Esophagus squamous epithelium (tissue), 4 donors: Measurements from ENCODE around the gene GOT2.

Experiments
- POLR2A ChIP-seq, 4 donors: fragments of 450-650 bp; IDR thresholded peaks; one replicate each; pipeline ENCODE4 v1.6.1; 2017; ENCODE audit warnings: antibody characterized with exemption in 4 of 4, mild to moderate bottlenecking in 4 of 4, moderate library complexity in 3 of 4
- TF ChIP-seq, protein P1 (sequence below), 6 experiments: fragments of 450-650 bp in 4 of 6; fragments of 200-600 bp in 2 of 6; sonication (generic) in 2 of 6; IDR thresholded peaks; one replicate each; pipeline ENCODE4 v1.5.1; 2016 to 2019; ENCODE audit warnings: antibody characterized with exemption in 6 of 6, mild to moderate bottlenecking in 4 of 6, moderate library complexity in 4 of 6

DNA sequence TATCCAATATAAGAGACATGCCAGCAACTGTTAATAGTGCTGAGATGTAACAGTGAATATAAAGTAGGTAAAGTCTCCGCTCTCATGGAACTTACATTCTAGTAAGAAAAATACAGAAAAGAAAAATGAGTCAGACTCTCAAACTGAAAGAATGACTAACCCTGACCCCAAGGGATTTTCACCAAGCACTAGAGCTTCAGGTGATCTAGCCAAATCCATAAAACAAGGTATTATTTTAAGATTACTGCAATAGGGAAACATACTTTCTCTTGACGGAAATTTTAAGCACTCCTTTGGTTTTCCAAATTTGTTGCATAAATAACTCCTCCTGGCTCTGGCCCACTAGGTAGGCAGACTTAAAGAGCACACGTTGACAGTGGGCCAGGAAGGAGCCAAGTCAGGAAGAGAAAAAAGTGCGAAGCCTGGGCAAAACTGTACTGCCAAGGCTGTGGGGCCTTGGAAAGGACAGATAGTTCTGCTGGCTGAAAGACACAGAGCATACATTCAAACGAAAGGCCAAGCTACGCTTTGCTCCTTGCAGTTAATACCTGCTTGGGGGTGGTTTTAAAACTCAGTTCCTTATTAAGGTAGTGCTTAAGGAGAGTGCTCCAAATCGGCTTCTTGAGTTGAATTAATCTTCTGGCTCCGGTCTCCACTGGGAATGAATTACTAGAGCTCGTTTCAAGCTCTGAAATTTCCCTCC, 1.4 kb downstream of the GOT2 start:
- TF ChIP-seq, protein P1, sequence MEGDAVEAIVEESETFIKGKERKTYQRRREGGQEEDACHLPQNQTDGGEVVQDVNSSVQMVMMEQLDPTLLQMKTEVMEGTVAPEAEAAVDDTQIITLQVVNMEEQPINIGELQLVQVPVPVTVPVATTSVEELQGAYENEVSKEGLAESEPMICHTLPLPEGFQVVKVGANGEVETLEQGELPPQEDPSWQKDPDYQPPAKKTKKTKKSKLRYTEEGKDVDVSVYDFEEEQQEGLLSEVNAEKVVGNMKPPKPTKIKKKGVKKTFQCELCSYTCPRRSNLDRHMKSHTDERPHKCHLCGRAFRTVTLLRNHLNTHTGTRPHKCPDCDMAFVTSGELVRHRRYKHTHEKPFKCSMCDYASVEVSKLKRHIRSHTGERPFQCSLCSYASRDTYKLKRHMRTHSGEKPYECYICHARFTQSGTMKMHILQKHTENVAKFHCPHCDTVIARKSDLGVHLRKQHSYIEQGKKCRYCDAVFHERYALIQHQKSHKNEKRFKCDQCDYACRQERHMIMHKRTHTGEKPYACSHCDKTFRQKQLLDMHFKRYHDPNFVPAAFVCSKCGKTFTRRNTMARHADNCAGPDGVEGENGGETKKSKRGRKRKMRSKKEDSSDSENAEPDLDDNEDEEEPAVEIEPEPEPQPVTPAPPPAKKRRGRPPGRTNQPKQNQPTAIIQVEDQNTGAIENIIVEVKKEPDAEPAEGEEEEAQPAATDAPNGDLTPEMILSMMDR (IDR thresholded peaks at IDR 0.05): no peak
- TF ChIP-seq POLR2A (IDR thresholded peaks at IDR 0.05): no peak
